IMR-90 (cell line): ENCODE results near the gene OR2H1. TPM values are rescaled to one million over a fixed set of nuclear protein-coding genes. Genes with fewer than 3 reads are reported as not detected.

Source experiments
- ATAC-seq: fragments of 200-7000 bp; cut with Tn5 transposase; 2 replicates; pipeline ENCODE4 v1.9.1; 2020; ENCODE audit warnings: low read depth, mild to moderate bottlenecking, moderate library complexity
- BruUV-seq: library from RNA; stranded (reverse); fragments of 400-500 nt; replicated peaks from 2 replicates; lab custom pipeline; 2021; lab: Mats Ljungman, UMichigan
- CTCF ChIA-PET: fragments of 300-600 bp; formaldehyde crosslinking; extraction: SDS; loops from one replicate; lab custom pipeline; 2021; ENCODE audit warnings: antibody characterized with exemption; lab: Yijun Ruan, JAX
- POLR2A ChIA-PET: fragments of 300-600 bp; sonication (Branson Sonifier 250); formaldehyde crosslinking; loops from one replicate; lab custom pipeline; 2022; ENCODE audit warnings: antibody characterized with exemption; ENCODE audit not compliant: unreplicated experiment; lab: Charles Lee
- DNase-seq: peaks from one replicate; pipeline ENCODE4 v3.0.0; 2013
- H2AFZ ChIP-seq: replicated peaks from 2 replicates; pipeline ENCODE3; 2013; ENCODE audit warnings: low read length, mild to moderate bottlenecking; ENCODE audit not compliant: poor library complexity
- H2AK5ac ChIP-seq: 2 replicates; pipeline ENCODE4 v1.6.1; 2013; ENCODE audit warnings: low read depth, low read length, inconsistent platforms
- H2AK9ac ChIP-seq: replicated peaks from 2 replicates; pipeline ENCODE3; 2013; ENCODE audit warnings: mild to moderate bottlenecking, low read depth, low read length, moderate library complexity; ENCODE audit not compliant: poor library complexity
- H2BK120ac ChIP-seq: 2 replicates; pipeline ENCODE4 v1.6.1; 2013; ENCODE audit warnings: low read depth, low read length, inconsistent platforms
- H2BK15ac ChIP-seq: 3 replicates; pipeline ENCODE4 v1.6.1; 2013; ENCODE audit warnings: low read depth, low read length, inconsistent platforms
- H2BK20ac ChIP-seq: 2 replicates; pipeline ENCODE4 v1.6.1; 2013; ENCODE audit warnings: low read depth, mild to moderate bottlenecking, inconsistent platforms, low read length, moderate library complexity
- H2BK5ac ChIP-seq: 2 replicates; pipeline ENCODE4 v1.6.1; 2013; ENCODE audit warnings: mild to moderate bottlenecking, low read depth, low read length, inconsistent platforms; ENCODE audit not compliant: poor library complexity, severe bottlenecking
- H3K14ac ChIP-seq: replicated peaks from 2 replicates; pipeline ENCODE4 v1.6.1; 2013; ENCODE audit warnings: low read depth, low read length, inconsistent platforms
- H3K18ac ChIP-seq: 2 replicates; pipeline ENCODE4 v1.6.1; 2013; ENCODE audit warnings: low read depth, low read length, control low read depth
- H3K23ac ChIP-seq: 2 replicates; pipeline ENCODE4 v1.6.1; 2013; ENCODE audit warnings: low read depth, low read length, inconsistent platforms
- H3K27ac ChIP-seq: 2 replicates; pipeline ENCODE4 v1.5.1; 2013; ENCODE audit warnings: mild to moderate bottlenecking, control low read depth, low read length; ENCODE audit not compliant: insufficient read depth
- H3K27me3 ChIP-seq: 2 replicates; pipeline ENCODE4 v1.6.1; 2013; ENCODE audit warnings: low read length; ENCODE audit not compliant: control insufficient read depth, insufficient read depth
- H3K36me3 ChIP-seq: 2 replicates; pipeline ENCODE4 v1.6.1; 2013; ENCODE audit warnings: low read length, mixed read lengths; ENCODE audit not compliant: control insufficient read depth, insufficient read depth
- H3K4ac ChIP-seq: 2 replicates; pipeline ENCODE4 v1.6.1; 2013; ENCODE audit warnings: low read depth, low read length, inconsistent platforms
- H3K4me1 ChIP-seq: 2 replicates; pipeline ENCODE4 v1.6.1; 2013; ENCODE audit warnings: low read length, mixed read lengths; ENCODE audit not compliant: control insufficient read depth, insufficient read depth
- H3K4me2 ChIP-seq: 2 replicates; pipeline ENCODE4 v1.6.1; 2013; ENCODE audit warnings: low read depth, mild to moderate bottlenecking, control low read depth, low read length, moderate library complexity
- H3K4me3 ChIP-seq: 2 replicates; pipeline ENCODE4 v1.5.1; 2013; ENCODE audit warnings: low read depth, mild to moderate bottlenecking, control low read depth, low read length, moderate library complexity; ENCODE audit not compliant: insufficient read depth
- H3K56ac ChIP-seq: 2 replicates; pipeline ENCODE4 v1.6.1; 2013; ENCODE audit warnings: low read length, inconsistent platforms; ENCODE audit not compliant: insufficient read depth; ENCODE audit errors: extremely low read depth
- H3K79me1 ChIP-seq, 2 experiments: 2 replicates each; pipeline ENCODE4 v1.6.1; 2013; ENCODE audit warnings: low read length in 2 of 2, inconsistent platforms in 1 of 2, low read depth in 1 of 2
- H3K9ac ChIP-seq: 2 replicates; pipeline ENCODE4 v1.6.1; 2013; ENCODE audit warnings: low read depth, low read length, control low read depth
- H3K9me1 ChIP-seq: 2 replicates; pipeline ENCODE4 v1.6.1; 2013; ENCODE audit warnings: low read length, inconsistent platforms; ENCODE audit not compliant: insufficient read depth
- H3K9me3 ChIP-seq: 2 replicates; pipeline ENCODE4 v1.6.1; 2013; ENCODE audit warnings: low read length; ENCODE audit not compliant: control insufficient read depth, insufficient read depth
- H4K20me1 ChIP-seq: 2 replicates; pipeline ENCODE4 v1.6.1; 2013; ENCODE audit warnings: low read length, inconsistent platforms; ENCODE audit not compliant: insufficient read depth
- H4K5ac ChIP-seq: 2 replicates; pipeline ENCODE4 v1.6.1; 2013; ENCODE audit warnings: mild to moderate bottlenecking, low read depth, low read length, control low read depth
- H4K8ac ChIP-seq, 2 experiments: 2 replicates each; pipeline ENCODE4 v1.6.1; 2013; ENCODE audit warnings: low read depth in 2 of 2, low read length in 2 of 2, control low read depth in 1 of 2, inconsistent platforms in 1 of 2
- H4K91ac ChIP-seq: 2 replicates; pipeline ENCODE4 v1.6.1; 2013; ENCODE audit warnings: low read depth, low read length, inconsistent platforms; ENCODE audit not compliant: insufficient read depth
- MAFK ChIP-seq: IDR thresholded peaks from 2 replicates; pipeline ENCODE4 v1.6.1; 2012; ENCODE audit warnings: low read depth, low read length, improper control_type of control experiment
- RCOR1 ChIP-seq: IDR thresholded peaks from 2 replicates; pipeline ENCODE4 v1.6.1; 2012; ENCODE audit warnings: mild to moderate bottlenecking, low read length, improper control_type of control experiment; ENCODE audit not compliant: insufficient replicate concordance
- RFX5 ChIP-seq: IDR thresholded peaks from 2 replicates; pipeline ENCODE4 v1.8.0; 2012; ENCODE audit warnings: low read depth, mild to moderate bottlenecking, low read length, moderate library complexity
- WGBS, 2 experiments: methylation state at CpG; one replicate each; pipeline versions ENCODE4 v1.1.5 to v1.1.7; 2013; ENCODE audit warnings: missing lambda C conversion rate in 2 of 2; ENCODE audit not compliant: insufficient read length in 1 of 2; ENCODE audit errors: extremely low coverage in 2 of 2; 5-methylcytosine and 5-hydroxymethylcytosine counted together
- dilution Hi-C: fragments of 300-500 bp; cut with HindIII; formaldehyde crosslinking; loops from one replicate; pipeline ENCODE4 v1.14.3; 2018; ENCODE audit warnings: low sequenced_read_pairs; ENCODE audit not compliant: unreplicated experiment
- in situ Hi-C: fragments of 300-500 bp; cut with MboI; formaldehyde crosslinking; loops from 3 replicates; pipeline ENCODE4 v1.14.3; 2019; ENCODE audit warnings: low sequenced_read_pairs, inconsistent platforms, mixed read lengths
- intact Hi-C: fragments of 100-400 bp; cut with micrococcal nuclease; formaldehyde crosslinking; loops from 2 replicates; pipeline ENCODE4 v1.10.0; 2022
- polyA plus RNA-seq, 3 experiments: library from polyadenylated mRNA; depleted of rRNA; stranded (reverse); fragments of >200 nt; gene quantifications; 2 replicates each; pipeline ENCODE4 v1.2.3, GENCODE V29; 2012; ENCODE audit warnings: low replicate concordance in 1 of 3
- total RNA-seq: library from RNA; depleted of rRNA; stranded (reverse); fragments of >200 nt; gene quantifications from 2 replicates; pipeline ENCODE4 v1.2.3, GENCODE V29; 2012
- TF ChIP-seq, protein P1 (sequence below): conservative IDR thresholded peaks from 2 replicates; pipeline ENCODE4 v1.5.1; 2012; ENCODE audit warnings: mild to moderate bottlenecking, low read depth, low read length, improper control_type of control experiment

The OR2H1 gene
- total and polyA plus RNA-seq, 2 of the 4 experiments (the other 2 are of a cell fraction): not detected

DNA sequence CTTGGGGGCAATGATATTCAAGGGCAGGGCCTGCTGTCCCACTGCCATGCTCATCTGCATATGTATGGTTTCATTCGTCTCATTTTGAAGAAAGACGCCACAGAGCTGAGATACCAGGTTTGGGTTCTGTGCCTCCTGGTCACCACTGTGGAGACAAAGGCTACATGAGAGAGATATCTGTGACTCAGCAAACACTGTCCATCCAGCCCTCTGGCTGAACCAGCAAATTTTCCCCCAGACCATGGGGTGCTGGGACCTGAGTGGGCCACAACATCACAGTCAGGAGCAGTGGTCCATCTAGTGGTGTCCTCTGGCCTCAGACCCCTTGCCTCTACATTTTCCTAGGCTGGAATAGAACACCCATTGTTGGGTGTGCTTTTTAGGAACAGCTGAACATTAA lies 30.7 kb downstream of the OR2H1 start, which contains the start of gene MAS1L:
MAS1L (minus strand) TSS at position 297 of the 400 bp plus-strand sequence; CDS start at position 243, 54 bp downstream.
- ATAC-seq: no peak
- Histone ChIP-seq H4K8ac (no peak within 1 kb of the TSS), H3K4ac (no peak within 1 kb of the TSS), H2AK9ac (no peak within 1 kb of the TSS), H4K5ac (no peak within 1 kb of the TSS), H3K18ac (no peak within 1 kb of the TSS), H3K27me3 (no peaks in the 10 kb centered on the region), H2AK5ac (no peak within 1 kb of the TSS), H3K36me3 (no peaks in the 10 kb centered on the region), H3K23ac (no peak within 1 kb of the TSS), H3K14ac (no peak within 1 kb of the TSS), H3K27ac (no peak within 1 kb of the TSS), H3K9me3 (peaks cover 11% of the 10 kb centered on the region), H3K4me3 (no peak within 1 kb of the TSS), H2BK15ac (no peak within 1 kb of the TSS), H3K79me1 (no peaks in the 10 kb centered on the region), H3K4me1 (no peaks in the 10 kb centered on the region), H4K91ac (no peak within 1 kb of the TSS), H2BK20ac (no peak within 1 kb of the TSS), H2BK120ac (no peak within 1 kb of the TSS), H3K4me2 (no peak within 1 kb of the TSS), H3K56ac (no peak within 1 kb of the TSS), H2AFZ (no peak within 1 kb of the TSS), H3K9me1 (no peaks in the 10 kb centered on the region), H2BK5ac (no peak within 1 kb of the TSS), H4K20me1 (no peaks in the 10 kb centered on the region), H3K9ac (no peak within 1 kb of the TSS)
- no peak for DNase-seq
- in situ Hi-C loops (no loop called here), dilution Hi-C loops (no loop called here), intact Hi-C loops (no loop called here)
- POLR2A ChIA-PET: no interaction called here
- BruUV-seq: no TSS peak
- CTCF ChIA-PET: no interaction called here
- TF ChIP-seq MAFK (no peak), RFX5 (no peak), RCOR1 (no peak)
- TF ChIP-seq, protein P1, sequence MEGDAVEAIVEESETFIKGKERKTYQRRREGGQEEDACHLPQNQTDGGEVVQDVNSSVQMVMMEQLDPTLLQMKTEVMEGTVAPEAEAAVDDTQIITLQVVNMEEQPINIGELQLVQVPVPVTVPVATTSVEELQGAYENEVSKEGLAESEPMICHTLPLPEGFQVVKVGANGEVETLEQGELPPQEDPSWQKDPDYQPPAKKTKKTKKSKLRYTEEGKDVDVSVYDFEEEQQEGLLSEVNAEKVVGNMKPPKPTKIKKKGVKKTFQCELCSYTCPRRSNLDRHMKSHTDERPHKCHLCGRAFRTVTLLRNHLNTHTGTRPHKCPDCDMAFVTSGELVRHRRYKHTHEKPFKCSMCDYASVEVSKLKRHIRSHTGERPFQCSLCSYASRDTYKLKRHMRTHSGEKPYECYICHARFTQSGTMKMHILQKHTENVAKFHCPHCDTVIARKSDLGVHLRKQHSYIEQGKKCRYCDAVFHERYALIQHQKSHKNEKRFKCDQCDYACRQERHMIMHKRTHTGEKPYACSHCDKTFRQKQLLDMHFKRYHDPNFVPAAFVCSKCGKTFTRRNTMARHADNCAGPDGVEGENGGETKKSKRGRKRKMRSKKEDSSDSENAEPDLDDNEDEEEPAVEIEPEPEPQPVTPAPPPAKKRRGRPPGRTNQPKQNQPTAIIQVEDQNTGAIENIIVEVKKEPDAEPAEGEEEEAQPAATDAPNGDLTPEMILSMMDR: no peak
- WGBS, 2 experiments: no CpG with 5 or more reads among the region's 2 CpGs
